Measurements from ENCODE around the gene THBS2.

THBS2 gene

DNA sequence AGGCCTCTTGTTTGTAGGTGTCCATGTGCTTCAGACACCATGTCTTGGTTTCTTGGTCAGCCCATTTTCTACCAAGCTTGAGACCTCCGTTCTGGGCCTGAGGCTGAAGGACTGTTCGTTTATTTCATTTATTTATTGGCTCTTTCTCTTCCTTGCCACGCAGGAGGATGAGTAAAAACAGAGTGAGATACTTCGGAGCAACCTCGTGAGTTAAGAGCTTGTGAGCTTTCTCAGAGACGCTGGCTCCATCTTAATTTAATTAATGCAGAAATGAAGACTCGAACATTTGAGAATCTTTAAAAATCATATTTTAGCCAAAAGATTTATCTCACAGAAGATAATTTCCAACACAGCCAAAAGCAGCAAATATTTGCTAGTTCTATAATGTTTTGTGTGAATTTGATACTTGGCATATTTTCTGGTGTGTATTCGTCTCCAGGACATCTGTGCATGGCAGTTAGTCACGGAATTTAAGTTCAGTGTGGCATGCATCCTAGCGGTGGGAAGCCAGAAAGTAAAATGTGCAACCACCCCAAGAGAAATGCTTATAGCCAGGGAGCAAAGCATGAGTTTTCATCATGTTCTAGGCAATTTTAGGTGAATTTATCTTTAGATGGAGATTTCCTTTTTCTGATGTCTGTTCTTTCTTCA, 76.0 kb downstream of the THBS2 start:
- no peak for DNase-seq

DNA sequence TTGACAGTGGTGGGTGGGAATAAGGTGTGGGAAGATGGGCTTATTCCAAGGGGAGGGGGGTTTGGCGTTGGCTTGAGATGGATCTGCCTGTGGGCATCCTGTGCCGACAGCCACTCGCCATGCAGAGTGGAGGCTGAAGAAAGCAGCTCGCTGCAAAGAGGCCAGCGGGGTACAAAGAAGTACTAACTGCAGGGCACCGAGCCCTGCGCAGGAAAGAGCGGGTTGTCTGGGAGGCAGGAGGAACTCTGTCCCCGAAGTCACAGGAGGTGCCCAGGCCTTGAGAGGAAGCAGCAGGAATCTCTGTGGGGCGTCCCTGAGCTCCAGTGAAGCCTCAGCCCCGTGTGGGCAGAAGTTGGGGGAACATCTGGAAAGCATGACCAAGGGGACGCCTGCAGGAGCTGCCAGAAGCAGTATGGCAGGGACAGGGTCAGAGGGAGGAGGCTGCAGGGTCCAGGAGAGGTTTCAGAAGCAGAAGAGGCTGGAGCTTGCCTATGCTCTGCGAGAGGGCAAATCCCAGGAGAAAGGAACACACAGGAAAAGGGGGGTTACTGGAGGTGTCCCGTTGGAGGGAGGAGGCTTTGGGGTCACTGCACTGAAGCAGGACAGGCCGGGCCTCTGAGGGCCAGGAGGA, 77.2 kb downstream of the THBS2 start:
- DNase-seq, result no peak

GRCh38 chr6:169175360-169175887, 78.2 kb downstream of the THBS2 start:
- DNase-seq, result no peak

DNA sequence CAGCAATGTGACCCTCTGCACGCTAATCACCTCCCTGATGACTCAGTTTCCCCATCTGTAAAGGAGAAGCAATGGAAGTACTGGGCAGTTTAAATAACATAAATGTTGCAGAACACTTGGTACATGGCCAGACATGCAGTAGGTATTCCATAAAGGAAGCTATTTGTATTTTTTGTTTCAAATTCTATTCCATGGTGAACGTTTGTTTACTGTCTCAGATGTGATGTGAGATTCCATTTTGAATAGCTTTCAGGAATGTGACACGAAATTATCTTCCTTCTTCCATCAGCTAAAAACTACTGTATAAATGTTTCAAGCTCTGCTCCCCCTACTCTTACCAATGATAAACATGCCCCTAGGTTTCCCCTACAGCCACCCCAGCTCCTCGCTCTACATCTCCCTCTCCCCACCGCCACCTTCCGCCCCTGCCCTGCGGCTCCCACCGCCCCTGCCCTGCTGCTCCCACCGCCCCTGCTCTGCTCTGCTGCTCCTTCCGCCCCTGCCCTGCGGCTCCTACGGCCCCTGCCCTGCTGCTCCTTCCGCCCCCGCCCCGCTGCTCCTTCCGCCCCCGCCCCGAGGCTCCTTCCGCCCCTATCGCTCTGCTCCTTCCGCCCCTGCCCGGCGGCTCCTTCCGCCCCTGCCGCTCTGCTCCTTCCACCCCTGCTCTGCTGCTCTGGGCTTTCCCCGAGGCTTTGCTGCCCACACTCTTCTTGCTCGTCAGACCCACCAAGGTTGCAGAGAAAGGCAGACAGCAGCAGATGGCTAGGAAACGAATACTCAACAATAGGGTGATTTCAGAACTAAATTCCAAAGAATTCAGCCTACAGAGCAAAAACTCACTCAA, 78.9 kb downstream of the THBS2 start:
- no peak for DNase-seq

DNA sequence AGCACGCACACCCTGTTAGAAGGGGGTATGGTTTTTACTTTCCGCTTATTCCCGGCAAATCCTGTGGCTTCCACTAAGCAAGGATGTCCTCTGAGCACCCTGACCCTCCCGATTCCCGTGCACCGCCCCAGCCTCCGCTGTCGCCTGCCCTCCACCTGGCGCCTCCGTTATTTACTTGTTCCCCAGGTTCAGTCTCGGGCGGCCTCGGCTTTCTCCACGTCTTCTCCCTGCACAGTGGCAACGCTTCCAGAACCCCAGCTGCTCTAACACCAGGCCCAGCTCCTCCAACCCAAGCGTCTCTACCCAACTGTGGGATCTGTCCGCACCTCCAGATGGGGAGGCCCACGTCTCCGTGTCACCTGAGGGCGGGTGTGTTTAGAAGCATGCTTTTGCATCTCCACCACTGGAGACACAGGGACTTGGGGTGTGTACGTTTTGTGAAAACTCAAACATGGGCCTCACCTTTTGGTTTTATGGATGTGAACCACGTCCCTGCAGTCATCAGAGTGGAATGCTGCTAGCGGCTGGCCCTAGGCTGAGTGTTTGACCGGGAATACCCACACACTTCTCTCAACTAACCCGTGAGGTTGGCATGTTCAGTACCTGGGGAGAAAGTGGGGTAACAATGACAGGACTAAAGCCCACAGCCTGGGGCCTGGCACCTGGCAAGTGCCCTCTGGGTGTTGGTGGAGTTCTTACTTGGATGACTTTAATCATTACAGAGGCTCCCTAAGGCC, 79.9 kb downstream of the THBS2 start:
- DNase-seq, result no peak

- no peak for DNase-seq
Observed at GRCh38 chr6:169172946-169173345, 80.7 kb downstream of the THBS2 start.

- DNase-seq, result no peak
Observed at GRCh38 chr6:169172456-169172855, 81.2 kb downstream of the THBS2 start.

GRCh38 chr6:169171951-169172350, 81.7 kb downstream of the THBS2 start:
- no peak for DNase-seq

DNA sequence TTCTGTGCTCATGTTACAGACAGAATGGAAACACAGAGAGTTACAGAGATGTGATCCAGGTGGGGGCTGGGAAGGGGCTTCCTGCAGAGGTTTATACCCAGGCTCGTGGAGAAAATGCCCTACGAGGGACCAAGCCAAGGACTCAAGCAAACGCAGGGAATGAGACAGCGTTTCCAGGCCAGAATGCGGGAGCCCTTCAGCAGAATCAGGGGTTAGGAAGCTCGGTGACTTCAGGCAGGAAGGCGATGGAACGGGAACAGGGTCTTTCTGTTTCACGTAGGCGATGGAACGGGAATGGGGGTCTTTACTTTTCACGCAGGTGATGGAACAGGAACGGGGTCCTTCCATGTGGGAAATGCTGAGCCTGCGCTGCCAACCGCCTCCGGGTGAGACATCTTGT, 82.6 kb downstream of the THBS2 start:
- DNase-seq, result no peak

GRCh38 chr6:169170583-169170955, 83.1 kb downstream of the THBS2 start:
- no peak for DNase-seq

- DNase-seq, result no peak
Observed at GRCh38 chr6:169169941-169170582, 83.6 kb downstream of the THBS2 start.

DNA sequence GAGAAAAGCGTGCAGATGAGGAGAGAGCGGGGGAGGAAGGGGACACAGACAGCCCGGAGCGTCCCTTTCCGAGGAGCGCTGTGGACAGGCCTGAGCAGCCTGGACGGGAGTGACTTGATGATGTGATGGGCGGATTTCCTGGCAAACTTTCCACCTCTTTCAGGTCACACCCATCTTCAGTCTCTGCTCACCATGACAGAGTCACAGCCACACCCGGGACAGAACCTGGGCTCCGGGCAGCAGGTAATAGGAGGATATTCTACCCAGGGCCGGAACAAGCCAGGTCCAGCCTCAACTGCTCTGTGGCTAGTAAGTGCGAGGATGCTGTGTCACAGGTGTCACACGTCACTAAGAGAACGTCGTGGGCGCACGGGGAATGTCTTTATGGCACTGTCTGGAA, 84.3 kb downstream of the THBS2 start:
- DNase-seq, result no peak

DNA sequence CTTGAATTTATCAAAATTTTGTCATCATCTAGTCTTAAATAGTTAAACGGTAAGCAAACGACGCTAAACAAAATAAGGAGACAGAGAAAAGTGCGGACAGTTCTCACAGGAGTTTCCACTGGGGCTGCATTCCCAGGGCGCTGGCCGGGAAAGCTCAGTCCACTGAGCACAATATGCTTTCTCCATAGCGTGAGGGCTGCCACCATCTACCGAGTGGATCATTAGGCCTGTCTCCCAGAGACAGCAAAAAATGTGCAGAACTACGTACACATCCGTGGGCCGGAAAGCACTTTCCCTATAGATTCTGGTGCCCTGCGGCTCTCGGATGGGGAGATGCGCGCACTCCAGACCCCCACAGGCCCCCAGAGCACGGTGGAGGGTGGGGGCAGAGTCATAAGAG, 84.9 kb downstream of the THBS2 start:
- no peak for DNase-seq

DNA sequence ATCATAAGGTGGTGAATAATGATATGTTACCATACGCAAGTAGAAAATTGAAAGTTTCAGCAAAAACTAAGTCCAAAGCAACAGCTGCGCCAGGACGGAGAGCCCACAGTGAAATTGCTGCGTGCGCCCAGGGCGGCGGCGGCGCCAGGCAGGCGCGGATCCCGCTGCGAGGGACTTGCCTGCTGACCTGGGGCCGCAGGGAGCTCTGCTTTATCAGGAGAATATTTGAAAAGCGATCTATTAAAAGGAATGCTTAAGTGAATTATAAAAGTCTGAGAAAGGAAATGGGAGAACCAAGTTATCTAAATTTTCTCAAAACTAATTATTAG, 85.4 kb downstream of the THBS2 start:
- no peak for DNase-seq

GRCh38 chr6:169167581-169168301, 85.9 kb downstream of the THBS2 start:
- no peak for DNase-seq

- no peak for DNase-seq
Observed at GRCh38 chr6:169166896-169167580, 86.6 kb downstream of the THBS2 start.
